A375 (cell line): Measurements from ENCODE around the gene SPTBN4. TPM values are rescaled to one million over a fixed set of nuclear protein-coding genes. Genes with fewer than 3 reads are reported as not detected.

Source experiments
- small RNA-seq: library from RNA; depleted of rRNA; stranded (forward); fragments of <200 nt; gene quantifications from one replicate; pipeline ENCODE3, GENCODE V24; 2014
- total RNA-seq: library from RNA; depleted of rRNA; stranded (reverse); fragments of >200 nt; shearing (Covaris generic); gene quantifications from 2 replicates; pipeline ENCODE4 v1.2.3, GENCODE V29; 2014; rRNA removed

Gene SPTBN4
- total RNA-seq, result 0.27 and 0.75 TPM in 2 replicates

GRCh38 chr19:40466985-40467734 is at the start of gene SPTBN4:
Gene SPTBN4, plus strand, starts transcription at chr19:40467001. Its CDS starts 5,621 bp downstream, at chr19:40472622.

GRCh38 chr19:40425450-40426287 is 41.1 kb upstream of the SPTBN4 start, which contains the start of gene SERTAD1:
Gene SERTAD1, minus strand, starts transcription at chr19:40425992. Its CDS starts 2,446 bp downstream, at chr19:40423546.

GRCh38 chr19:40444000-40444824 is 22.6 kb upstream of the SPTBN4 start, which contains the start of gene SERTAD3:
Gene SERTAD3, minus strand, starts transcription at chr19:40444335. Its CDS starts 2,255 bp downstream, at chr19:40442080.

GRCh38 chr19:40465557-40466218 is 1.1 kb upstream of the SPTBN4 start, which contains the start of gene BLVRB:
Gene BLVRB, minus strand, starts transcription at chr19:40465745. Its CDS starts 57 bp downstream, at chr19:40465688.

GRCh38 chr19:40576585-40577451 is 110.0 kb downstream of the SPTBN4 start, which contains the start of gene SHKBP1:
Gene SHKBP1, plus strand, starts transcription at chr19:40576873. Its CDS starts 27 bp downstream, at chr19:40576900.

GRCh38 chr19:40601134-40601974 is 134.6 kb downstream of the SPTBN4 start, which contains the start of gene LTBP4:
Gene LTBP4, plus strand, starts transcription at chr19:40601369. Its CDS starts 19 bp downstream, at chr19:40601388.

Small RNAs within 50 kb of the gene (small RNA-seq; reads per million reads assigned to genes)
- not detected for gene RF00017

Other genes starting within 250 kb of the SPTBN4 start
- 0.27 and 0.72 TPM in 2 replicates for gene TTC9B, start 248.6 kb upstream of the SPTBN4 start, total RNA-seq
- not detected in 2 replicates for gene CCNP, start 240.3 kb upstream of the SPTBN4 start, total RNA-seq
- gene AKT2, start 181.7 kb upstream of the SPTBN4 start, total RNA-seq, result 99.1 and 100 TPM in 2 replicates
- gene C19orf47, start 118.6 kb upstream of the SPTBN4 start, total RNA-seq, result 15.9 and 19.0 TPM in 2 replicates
- 127 and 131 TPM in 2 replicates for gene PLD3, start 118.3 kb upstream of the SPTBN4 start, total RNA-seq
- gene HIPK4, start 76.8 kb upstream of the SPTBN4 start, total RNA-seq, result 0.19 TPM in 1 of 2 replicates, not detected in the other
- 1.2 and 1.7 TPM in 2 replicates for gene PRX, start 53.6 kb upstream of the SPTBN4 start, total RNA-seq
- 23.8 and 25.6 TPM in 2 replicates for gene SERTAD1, start 41.0 kb upstream of the SPTBN4 start, total RNA-seq
- gene SERTAD3, start 22.7 kb upstream of the SPTBN4 start, total RNA-seq, result 4.0 and 5.6 TPM in 2 replicates
- 41.0 and 52.6 TPM in 2 replicates for gene BLVRB, start 1.3 kb upstream of the SPTBN4 start, total RNA-seq
- 23.2 and 32.5 TPM in 2 replicates for gene SHKBP1, start 109.9 kb downstream of the SPTBN4 start, total RNA-seq
- gene LTBP4, start 134.4 kb downstream of the SPTBN4 start, total RNA-seq, result 50.1 and 53.4 TPM in 2 replicates
- gene NUMBL, start 223.7 kb downstream of the SPTBN4 start, total RNA-seq, result 12.5 and 14.4 TPM in 2 replicates
- gene COQ8B, start 249.9 kb downstream of the SPTBN4 start, total RNA-seq, result 44.9 and 67.6 TPM in 2 replicates